GM21390 (cell line): Measurements from ENCODE around the gene MID1.

Source experiments
- ATAC-seq: cut with Tn5 transposase; IDR thresholded peaks from one replicate; pipeline ENCODE4 v1.9.1; 2021; ENCODE audit not compliant: unreplicated experiment

The MID1 gene

DNA sequence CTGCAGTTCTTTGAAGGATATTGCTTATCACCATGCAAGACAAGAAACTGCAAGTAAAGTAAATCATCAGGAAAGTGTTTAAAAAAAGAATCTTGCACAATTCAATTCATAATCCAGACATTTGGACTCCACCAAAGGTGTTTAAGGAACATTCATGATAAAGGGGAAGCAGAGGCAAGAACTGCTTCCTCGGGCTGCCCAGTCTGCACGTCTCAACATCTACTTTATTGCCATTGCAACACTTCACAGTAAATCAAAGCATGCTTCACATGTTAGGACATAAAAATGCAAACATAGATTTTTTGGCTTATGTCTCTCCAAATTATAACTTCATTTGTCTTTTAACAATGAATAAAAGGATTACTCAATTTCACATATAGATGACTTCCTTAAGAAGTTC lies 42.5 kb downstream of the MID1 start:
- ATAC-seq, result no peak

- ATAC-seq, result no peak
Measured at GRCh38 chrX:10576777-10577447, 43.5 kb downstream of the MID1 start.

- ATAC-seq, result no peak
Measured at GRCh38 chrX:10576186-10576585, 44.2 kb downstream of the MID1 start.

GRCh38 chrX:10574663-10575062 lies 45.7 kb downstream of the MID1 start:
- no peak for ATAC-seq

DNA sequence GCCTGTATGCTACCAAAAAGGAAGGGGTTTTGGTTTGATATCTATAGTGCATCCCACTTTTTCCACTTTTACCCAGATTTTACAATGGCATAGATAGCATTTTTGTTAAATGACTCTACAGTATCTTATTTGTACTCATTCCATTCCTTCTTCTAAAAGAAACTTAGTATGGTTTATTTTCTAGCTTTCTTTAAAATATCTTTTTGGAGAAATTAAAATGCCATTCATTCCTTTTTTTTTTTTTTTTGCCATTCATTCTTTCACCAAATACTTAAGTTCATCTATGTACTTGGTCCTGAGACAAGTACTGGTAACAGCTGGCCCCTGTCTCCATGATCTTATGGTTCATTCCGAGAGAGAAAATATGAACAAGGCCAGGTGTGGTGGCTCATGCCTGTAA lies 49.1 kb downstream of the MID1 start:
- no peak for ATAC-seq

DNA sequence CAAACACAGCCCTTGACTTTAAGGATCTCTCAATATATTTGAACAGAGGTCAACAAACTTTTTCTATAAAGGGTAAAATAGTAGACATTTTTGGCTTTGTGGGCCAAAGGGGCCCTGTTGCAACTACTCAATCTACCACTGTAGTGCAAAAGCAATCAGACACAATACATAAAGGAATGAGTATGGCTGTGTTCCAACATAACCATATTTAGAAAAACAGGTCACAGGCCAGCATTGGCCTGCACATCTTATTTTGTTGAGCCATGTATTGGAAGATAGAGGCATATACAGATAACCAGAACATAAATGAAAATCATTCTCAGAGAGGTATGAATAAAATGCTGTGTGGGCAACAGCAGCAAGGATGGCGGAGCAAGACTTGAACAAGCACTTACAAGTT lies 49.8 kb downstream of the MID1 start:
- no peak for ATAC-seq

- ATAC-seq, result no peak
Measured at GRCh38 chrX:10569946-10570345, 50.4 kb downstream of the MID1 start.

GRCh38 chrX:10568428-10568827 lies 52.0 kb downstream of the MID1 start:
- no peak for ATAC-seq

DNA sequence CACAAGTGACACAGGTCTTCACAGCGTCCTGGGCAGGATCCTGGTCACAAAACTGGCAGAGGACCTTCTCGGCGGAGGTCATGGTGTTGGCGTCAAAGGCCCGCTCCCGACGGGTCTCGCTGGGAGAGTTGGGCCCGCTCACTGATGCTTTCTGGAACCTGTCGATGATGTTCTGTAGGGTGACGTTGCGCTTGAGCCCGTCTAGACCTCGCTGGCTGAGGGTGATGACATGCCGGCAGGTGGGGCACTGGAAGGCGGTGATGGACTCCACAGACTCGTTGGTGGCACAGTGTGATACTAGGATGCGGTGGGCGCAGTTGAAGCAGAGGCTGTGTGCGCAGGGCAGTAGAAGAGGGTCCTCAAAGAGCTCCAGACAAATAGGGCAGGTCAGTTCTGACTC lies 53.2 kb downstream of the MID1 start:
- ATAC-seq, result no peak

GRCh38 chrX:10566716-10567097 lies 53.7 kb downstream of the MID1 start:
- no peak for ATAC-seq

DNA sequence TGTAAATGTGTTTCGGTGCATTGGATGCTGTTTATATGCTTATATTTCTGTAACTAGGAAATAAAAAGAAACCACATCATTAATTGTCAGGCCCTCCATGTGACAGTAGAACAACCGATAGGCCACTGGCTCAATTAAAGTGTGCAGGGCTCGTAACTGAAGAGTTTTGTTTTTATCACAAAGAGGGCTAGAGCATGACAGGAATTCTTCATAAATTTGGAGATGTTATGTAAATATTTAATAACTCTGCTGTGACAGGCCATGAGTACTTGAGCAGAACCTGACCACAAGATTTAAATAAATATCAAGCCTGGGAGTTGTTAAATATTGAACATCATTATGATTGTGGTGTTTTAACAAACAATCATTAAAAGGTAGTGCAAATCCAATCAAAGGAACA lies 55.9 kb downstream of the MID1 start:
- no peak for ATAC-seq

DNA sequence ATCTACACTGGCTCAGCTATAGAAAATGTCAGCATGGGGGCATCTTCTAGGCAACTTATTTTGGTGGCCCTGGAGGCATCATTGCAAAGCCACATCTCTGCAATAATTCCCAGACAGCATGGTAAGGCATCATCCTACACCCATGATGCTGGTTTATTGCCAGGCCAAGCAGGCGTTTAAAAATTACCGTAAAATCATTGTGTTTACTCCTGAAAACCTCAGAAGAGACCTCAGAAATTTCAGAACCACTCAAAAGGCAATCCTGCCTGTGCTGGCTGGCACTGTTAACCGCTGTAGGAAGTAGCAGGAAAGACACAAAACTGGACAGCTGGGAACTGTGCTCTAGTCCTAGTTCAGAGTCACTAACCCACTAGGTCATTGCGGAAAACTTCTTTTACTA lies 63.2 kb downstream of the MID1 start:
- no peak for ATAC-seq

- ATAC-seq, result no peak
Measured at GRCh38 chrX:10556405-10556804, 64.0 kb downstream of the MID1 start.

GRCh38 chrX:10555846-10556245 lies 64.5 kb downstream of the MID1 start:
- ATAC-seq, result no peak

- ATAC-seq, result no peak
Measured at GRCh38 chrX:10554612-10555270, 65.6 kb downstream of the MID1 start.

- no peak for ATAC-seq
Measured at GRCh38 chrX:10549280-10549679, 71.1 kb downstream of the MID1 start.

- no peak for ATAC-seq
Measured at GRCh38 chrX:10548688-10549087, 71.7 kb downstream of the MID1 start.

- no peak for ATAC-seq
Measured at GRCh38 chrX:10545882-10546281, 74.5 kb downstream of the MID1 start.

DNA sequence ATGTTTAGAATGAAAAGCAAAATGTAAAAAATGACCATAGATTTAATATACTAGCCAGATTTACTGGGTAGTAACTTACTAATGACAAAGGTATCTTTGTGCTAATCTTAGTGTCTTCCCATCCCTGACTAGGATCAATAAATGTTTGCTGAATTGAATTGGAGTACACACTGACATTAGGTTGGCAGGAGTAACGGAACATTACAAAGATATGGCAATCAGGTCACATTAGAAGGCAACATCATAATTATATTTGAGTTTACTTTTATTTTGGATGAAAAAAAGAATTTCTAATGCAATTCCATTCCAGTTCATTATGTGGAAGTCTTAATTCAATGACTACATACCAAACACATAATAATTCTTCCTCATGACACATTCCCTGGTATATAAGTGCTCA lies 77.8 kb downstream of the MID1 start:
- no peak for ATAC-seq

DNA sequence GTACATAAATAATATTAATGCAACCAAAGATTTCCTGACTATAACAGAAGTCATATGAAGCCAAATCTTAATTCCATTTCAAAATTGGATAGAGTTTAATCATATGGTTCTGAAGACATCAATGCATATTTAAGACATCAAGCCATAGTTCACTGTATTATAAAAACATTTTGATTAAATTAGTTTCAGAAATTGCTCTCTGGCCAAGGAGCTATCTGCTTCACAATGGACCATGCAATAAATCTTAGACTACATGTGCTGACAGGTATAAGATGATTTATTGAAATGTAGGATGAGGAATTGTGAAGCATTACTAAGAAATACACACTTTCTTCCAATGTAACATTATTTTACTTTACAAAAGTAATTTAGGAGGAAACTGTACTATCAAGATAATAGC lies 81.6 kb downstream of the MID1 start:
- ATAC-seq, result no peak

GRCh38 chrX:10537308-10537707 lies 83.1 kb downstream of the MID1 start:
- no peak for ATAC-seq

DNA sequence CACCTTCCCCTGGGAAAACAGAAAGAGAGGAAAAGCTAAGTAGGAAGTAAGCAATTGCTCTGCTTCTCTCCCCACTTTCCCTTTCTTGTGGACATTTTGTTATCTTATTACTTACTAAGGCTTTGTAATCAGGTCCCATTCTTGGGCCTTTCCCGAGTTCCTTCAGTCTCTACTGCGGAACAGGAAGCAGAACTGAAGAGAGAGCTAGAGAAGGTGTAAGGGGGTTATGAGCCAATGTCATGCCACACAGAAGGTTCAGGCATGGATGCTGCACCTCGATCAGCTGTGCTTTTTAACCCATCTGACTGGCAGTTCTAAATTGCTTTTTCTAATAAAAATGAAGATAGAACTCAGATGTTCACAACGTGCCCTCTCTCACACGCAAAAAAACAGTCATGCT lies 83.6 kb downstream of the MID1 start:
- no peak for ATAC-seq

- ATAC-seq, result no peak
Measured at GRCh38 chrX:10534611-10535010, 85.8 kb downstream of the MID1 start.
